COLO668 (cell line): ENCODE measurements around the gene MPC1.
"Not testable (repeated sequence)": the region's sequence is repeated elsewhere in the genome, so short reads cannot be mapped to it uniquely, and the experiment has no call there.

Experiments
- DNase-seq: peaks from one replicate; lab custom pipeline; 2025; ENCODE audit not compliant: unreplicated experiment; lab: John Stamatoyannopoulos, UW

The MPC1 gene

GRCh38 chr6:166348305-166348949 is 34.3 kb downstream of the MPC1 start:
- no peak for DNase-seq

GRCh38 chr6:166346965-166347364 is 35.8 kb downstream of the MPC1 start:
- no peak for DNase-seq

GRCh38 chr6:166346449-166346848 is 36.3 kb downstream of the MPC1 start:
- no peak for DNase-seq

- DNase-seq: not testable (repeated sequence)
Measured at GRCh38 chr6:166345672-166346071, 37.1 kb downstream of the MPC1 start.

GRCh38 chr6:166344921-166345320 is 37.8 kb downstream of the MPC1 start:
- not testable (repeated sequence) for DNase-seq

GRCh38 chr6:166344240-166344639 is 38.5 kb downstream of the MPC1 start:
- no peak for DNase-seq

GRCh38 chr6:166343150-166343487 is 39.6 kb downstream of the MPC1 start:
- DNase-seq: no peak

GRCh38 chr6:166342349-166343149 is 40.2 kb downstream of the MPC1 start, which contains the start of gene SFT2D1:
Gene SFT2D1 (minus strand): TSS chr6:166342545. CDS start chr6:166342481, 64 bp downstream.
- DNase-seq: peak; percentile 79

GRCh38 chr6:166341977-166342348 is 40.8 kb downstream of the MPC1 start:
- no peak for DNase-seq

- no peak for DNase-seq
Measured at GRCh38 chr6:166341464-166341863, 41.3 kb downstream of the MPC1 start.

GRCh38 chr6:166338854-166339253 is 43.9 kb downstream of the MPC1 start:
- no peak for DNase-seq

- DNase-seq: no peak
Measured at GRCh38 chr6:166336847-166337246, 45.9 kb downstream of the MPC1 start.

GRCh38 chr6:166335378-166336302 is 47.1 kb downstream of the MPC1 start:
- no peak for DNase-seq

GRCh38 chr6:166334878-166335277 is 47.9 kb downstream of the MPC1 start:
- no peak for DNase-seq

GRCh38 chr6:166333172-166333995 is 49.4 kb downstream of the MPC1 start:
- DNase-seq: no peak

GRCh38 chr6:166331503-166332415 is 51.0 kb downstream of the MPC1 start:
- no peak for DNase-seq

GRCh38 chr6:166330612-166331011 is 52.1 kb downstream of the MPC1 start:
- no peak for DNase-seq

GRCh38 chr6:166325383-166326042 is 57.2 kb downstream of the MPC1 start:
- DNase-seq: no peak

GRCh38 chr6:166323395-166323794 is 59.3 kb downstream of the MPC1 start:
- DNase-seq: no peak
